ENCODE results near the gene RRP36. TPM values are rescaled to one million over a fixed set of nuclear protein-coding genes. Genes with fewer than 3 reads are reported as not detected.
A peak's percentile ranks its signal among the peaks of the same experiment; 100 is the strongest.

Gene RRP36
- total and polyA plus RNA-seq, 9 of the 15 experiments (the other 6 are each of a cell fraction or from before 2014, with no cell fraction given), result 27.6 to 150 (median 114) TPM

DNA sequence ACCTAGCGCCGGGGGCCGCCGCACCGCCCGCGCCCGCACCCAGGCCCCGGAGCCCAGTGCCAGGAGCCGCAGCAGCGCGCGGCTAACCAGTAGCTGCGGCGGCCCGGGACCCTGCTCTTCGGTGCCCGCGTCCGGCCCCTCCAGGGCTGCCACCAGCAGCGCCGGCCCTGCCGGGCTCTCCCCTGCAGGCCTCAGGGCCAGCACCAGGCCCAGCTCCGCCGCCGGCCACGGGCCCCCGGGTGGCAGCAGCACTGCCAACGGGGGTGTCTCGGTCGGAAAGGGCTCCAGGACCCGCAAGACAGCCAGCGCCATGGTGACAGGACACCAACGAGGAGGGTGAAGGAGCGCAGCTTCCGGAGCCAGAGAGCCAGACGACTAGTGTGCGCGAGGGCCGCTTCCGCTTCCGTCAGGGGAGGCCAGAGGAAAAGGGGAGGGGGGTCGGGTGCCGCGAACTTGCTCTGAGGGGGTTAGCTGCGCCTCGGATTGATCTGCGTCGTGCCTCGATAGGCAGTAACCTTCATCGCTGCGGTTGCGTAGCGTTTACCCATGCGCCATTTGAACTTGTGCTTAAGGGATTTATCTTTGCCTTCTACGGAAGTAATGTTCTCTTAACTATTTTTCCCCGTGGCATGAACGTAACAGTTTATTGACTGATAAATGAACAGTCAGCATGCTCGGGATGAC is 42.4 kb upstream of the RRP36 start, which contains the start of gene PEX6 (continued):
- TF ChIP-seq, protein P1, sequence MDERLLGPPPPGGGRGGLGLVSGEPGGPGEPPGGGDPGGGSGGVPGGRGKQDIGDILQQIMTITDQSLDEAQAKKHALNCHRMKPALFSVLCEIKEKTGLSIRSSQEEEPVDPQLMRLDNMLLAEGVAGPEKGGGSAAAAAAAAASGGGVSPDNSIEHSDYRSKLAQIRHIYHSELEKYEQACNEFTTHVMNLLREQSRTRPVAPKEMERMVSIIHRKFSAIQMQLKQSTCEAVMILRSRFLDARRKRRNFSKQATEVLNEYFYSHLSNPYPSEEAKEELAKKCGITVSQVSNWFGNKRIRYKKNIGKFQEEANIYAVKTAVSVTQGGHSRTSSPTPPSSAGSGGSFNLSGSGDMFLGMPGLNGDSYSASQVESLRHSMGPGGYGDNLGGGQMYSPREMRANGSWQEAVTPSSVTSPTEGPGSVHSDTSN (CRISPR knock-in tag; IDR thresholded peaks at IDR 0.05; ENCODE audit: low read depth), result no peak
- TF ChIP-seq, protein P1 (tag; conservative IDR thresholded peaks at IDR 0.05; ENCODE audit: low read depth), result no peak
- 0 out of 2 replicates have a peak, but pooled peaks have one; percentile 59 for TF ChIP-seq SMAD3 (CRISPR knock-in tag; conservative IDR thresholded peaks at IDR 0.05)
- TF ChIP-seq GTF2A2 (tag; IDR thresholded peaks at IDR 0.05), result no peak
- TF ChIP-seq ZNF175 (CRISPR knock-in tag; IDR thresholded peaks at IDR 0.05; ENCODE audit: low read depth), result no peak
- peak; percentile 40; the same call in 1 of the 2 replicates for TF ChIP-seq LARP7 (IDR thresholded peaks at IDR 0.05)
- TF ChIP-seq, protein P2, sequence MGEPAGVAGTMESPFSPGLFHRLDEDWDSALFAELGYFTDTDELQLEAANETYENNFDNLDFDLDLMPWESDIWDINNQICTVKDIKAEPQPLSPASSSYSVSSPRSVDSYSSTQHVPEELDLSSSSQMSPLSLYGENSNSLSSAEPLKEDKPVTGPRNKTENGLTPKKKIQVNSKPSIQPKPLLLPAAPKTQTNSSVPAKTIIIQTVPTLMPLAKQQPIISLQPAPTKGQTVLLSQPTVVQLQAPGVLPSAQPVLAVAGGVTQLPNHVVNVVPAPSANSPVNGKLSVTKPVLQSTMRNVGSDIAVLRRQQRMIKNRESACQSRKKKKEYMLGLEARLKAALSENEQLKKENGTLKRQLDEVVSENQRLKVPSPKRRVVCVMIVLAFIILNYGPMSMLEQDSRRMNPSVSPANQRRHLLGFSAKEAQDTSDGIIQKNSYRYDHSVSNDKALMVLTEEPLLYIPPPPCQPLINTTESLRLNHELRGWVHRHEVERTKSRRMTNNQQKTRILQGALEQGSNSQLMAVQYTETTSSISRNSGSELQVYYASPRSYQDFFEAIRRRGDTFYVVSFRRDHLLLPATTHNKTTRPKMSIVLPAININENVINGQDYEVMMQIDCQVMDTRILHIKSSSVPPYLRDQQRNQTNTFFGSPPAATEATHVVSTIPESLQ (CRISPR knock-in tag; IDR thresholded peaks at IDR 0.05), result no peak
- peak; percentile 69; the same call in 1 of the 2 replicates for TF ChIP-seq BRD4 (IDR thresholded peaks at IDR 0.05)
- TF ChIP-seq SP1 (CRISPR knock-in tag; IDR thresholded peaks at IDR 0.05), result peak; percentile 63; the same call in 1 of the 2 replicates
- TF ChIP-seq, protein P3, sequence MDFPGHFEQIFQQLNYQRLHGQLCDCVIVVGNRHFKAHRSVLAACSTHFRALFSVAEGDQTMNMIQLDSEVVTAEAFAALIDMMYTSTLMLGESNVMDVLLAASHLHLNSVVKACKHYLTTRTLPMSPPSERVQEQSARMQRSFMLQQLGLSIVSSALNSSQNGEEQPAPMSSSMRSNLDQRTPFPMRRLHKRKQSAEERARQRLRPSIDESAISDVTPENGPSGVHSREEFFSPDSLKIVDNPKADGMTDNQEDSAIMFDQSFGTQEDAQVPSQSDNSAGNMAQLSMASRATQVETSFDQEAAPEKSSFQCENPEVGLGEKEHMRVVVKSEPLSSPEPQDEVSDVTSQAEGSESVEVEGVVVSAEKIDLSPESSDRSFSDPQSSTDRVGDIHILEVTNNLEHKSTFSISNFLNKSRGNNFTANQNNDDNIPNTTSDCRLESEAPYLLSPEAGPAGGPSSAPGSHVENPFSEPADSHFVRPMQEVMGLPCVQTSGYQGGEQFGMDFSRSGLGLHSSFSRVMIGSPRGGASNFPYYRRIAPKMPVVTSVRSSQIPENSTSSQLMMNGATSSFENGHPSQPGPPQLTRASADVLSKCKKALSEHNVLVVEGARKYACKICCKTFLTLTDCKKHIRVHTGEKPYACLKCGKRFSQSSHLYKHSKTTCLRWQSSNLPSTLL (IDR thresholded peaks at IDR 0.05), result no peak
- TF ChIP-seq CCNT2 (IDR thresholded peaks at IDR 0.05; ENCODE audit: borderline replicate concordance, extremely low read depth, insufficient read length, low read depth, low read length), result no peak
- TF ChIP-seq, protein P4, sequence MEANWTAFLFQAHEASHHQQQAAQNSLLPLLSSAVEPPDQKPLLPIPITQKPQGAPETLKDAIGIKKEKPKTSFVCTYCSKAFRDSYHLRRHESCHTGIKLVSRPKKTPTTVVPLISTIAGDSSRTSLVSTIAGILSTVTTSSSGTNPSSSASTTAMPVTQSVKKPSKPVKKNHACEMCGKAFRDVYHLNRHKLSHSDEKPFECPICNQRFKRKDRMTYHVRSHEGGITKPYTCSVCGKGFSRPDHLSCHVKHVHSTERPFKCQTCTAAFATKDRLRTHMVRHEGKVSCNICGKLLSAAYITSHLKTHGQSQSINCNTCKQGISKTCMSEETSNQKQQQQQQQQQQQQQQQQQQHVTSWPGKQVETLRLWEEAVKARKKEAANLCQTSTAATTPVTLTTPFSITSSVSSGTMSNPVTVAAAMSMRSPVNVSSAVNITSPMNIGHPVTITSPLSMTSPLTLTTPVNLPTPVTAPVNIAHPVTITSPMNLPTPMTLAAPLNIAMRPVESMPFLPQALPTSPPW (CRISPR knock-in tag; IDR thresholded peaks at IDR 0.05), result peak; percentile 90
- peak; percentile 71 to 85; a peak in 3 of 4 replicates for TF ChIP-seq ETV6 (IDR thresholded peaks at IDR 0.05; ENCODE audit: borderline replicate concordance in 1 of 2, low read depth in 2 of 2, low read length in 1 of 2)
- TF ChIP-seq ETV6 (CRISPR knock-in tag; IDR thresholded peaks at IDR 0.05; ENCODE audit: borderline replicate concordance), result no peak; the same call in 1 of the 2 replicates
- TF ChIP-seq ZNF24 (IDR thresholded peaks at IDR 0.05), result peak; percentile 4; the same call in 1 of the 2 replicates
- TF ChIP-seq, protein P5, sequence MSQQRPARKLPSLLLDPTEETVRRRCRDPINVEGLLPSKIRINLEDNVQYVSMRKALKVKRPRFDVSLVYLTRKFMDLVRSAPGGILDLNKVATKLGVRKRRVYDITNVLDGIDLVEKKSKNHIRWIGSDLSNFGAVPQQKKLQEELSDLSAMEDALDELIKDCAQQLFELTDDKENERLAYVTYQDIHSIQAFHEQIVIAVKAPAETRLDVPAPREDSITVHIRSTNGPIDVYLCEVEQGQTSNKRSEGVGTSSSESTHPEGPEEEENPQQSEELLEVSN (IDR thresholded peaks at IDR 0.05; ENCODE audit: borderline replicate concordance in 1 of 2, extremely low read depth in 1 of 2, insufficient read depth in 1 of 2, insufficient read length in 1 of 2, low read depth in 1 of 2, low read length in 1 of 2, poor library complexity in 1 of 2, severe bottlenecking in 1 of 2), result peak; percentile 65 to 67
- TF ChIP-seq TSC22D4 (tag; IDR thresholded peaks at IDR 0.05), result no peak

Data from K562 (cell line).